Transverse colon (tissue), 4 donors: ENCODE measurements around the gene SLC2A1.

ENCODE experiments used
- CTCF ChIP-seq, 5 experiments: fragments of 200-600 bp in 3 of 5; fragments of 450-650 bp in 2 of 5; sonication (generic) in 3 of 5; IDR thresholded peaks; 1 replicate in 2 of 5; 2 replicates in 3 of 5; pipeline ENCODE4 v1.5.1; 2016 to 2017; ENCODE audit warnings: antibody characterized with exemption in 5 of 5, inconsistent platforms in 3 of 5, mild to moderate bottlenecking in 2 of 5, moderate library complexity in 1 of 5
- EP300 ChIP-seq: sonication (generic); formaldehyde crosslinking; IDR thresholded peaks from one replicate; pipeline ENCODE4 v1.6.1; 2017; ENCODE audit warnings: antibody characterized with exemption, low read depth
- POLR2A ChIP-seq: fragments of 450-650 bp; IDR thresholded peaks from one replicate; pipeline ENCODE4 v1.6.1; 2016; ENCODE audit warnings: antibody characterized with exemption, mild to moderate bottlenecking, moderate library complexity
- POLR2AphosphoS5 ChIP-seq, 3 donors: sonication (generic); formaldehyde crosslinking; IDR thresholded peaks; one replicate each; pipeline ENCODE4 v1.6.1; 2016; ENCODE audit warnings: antibody characterized with exemption in 3 of 3

GRCh38 chr1:42961312-42962091 lies 2.8 kb upstream of the SLC2A1 start:
- TF ChIP-seq POLR2A (no peak), CTCF (IDR thresholded peaks at IDR 0.05) (no peak), POLR2AphosphoS5 (IDR thresholded peaks at IDR 0.05) (no peak), EP300 (no peak)
